ENCODE data around the gene FECH. TPM values are rescaled to one million over a fixed set of nuclear protein-coding genes. Genes with fewer than 3 reads are reported as not detected.

The FECH gene
- total and polyA plus RNA-seq, 9 of the 15 experiments (the other 6 are each of a cell fraction or from before 2014, with no cell fraction given), result 19.8 to 170 (median 56.8) TPM

DNA sequence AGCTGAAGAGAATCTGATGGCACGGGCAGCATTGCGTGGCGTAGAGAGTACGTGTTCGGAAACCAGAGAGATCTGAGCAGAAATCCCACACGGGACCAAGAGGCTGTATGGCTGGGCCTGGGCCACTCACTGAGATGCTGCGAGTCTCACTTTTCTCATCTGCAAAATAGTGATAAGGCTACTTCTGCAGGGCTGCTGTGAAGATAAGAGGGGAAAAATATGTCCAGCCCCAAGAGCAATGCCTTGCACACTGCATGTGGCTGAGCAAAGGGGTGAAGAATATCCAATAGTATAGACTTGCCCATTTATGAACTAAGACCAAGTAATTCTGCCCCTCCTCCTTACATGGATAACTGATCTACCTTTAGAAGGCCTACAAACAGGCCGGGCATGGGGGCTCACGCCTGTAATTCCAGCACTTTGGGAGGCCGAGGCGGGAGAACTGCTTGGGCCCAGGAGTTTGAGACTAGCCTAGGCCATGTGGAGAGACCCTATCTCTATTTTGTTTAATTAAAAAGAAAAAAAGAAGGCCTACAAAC lies 3.1 kb downstream of the FECH start (continued):
- TF ChIP-seq, protein P1, sequence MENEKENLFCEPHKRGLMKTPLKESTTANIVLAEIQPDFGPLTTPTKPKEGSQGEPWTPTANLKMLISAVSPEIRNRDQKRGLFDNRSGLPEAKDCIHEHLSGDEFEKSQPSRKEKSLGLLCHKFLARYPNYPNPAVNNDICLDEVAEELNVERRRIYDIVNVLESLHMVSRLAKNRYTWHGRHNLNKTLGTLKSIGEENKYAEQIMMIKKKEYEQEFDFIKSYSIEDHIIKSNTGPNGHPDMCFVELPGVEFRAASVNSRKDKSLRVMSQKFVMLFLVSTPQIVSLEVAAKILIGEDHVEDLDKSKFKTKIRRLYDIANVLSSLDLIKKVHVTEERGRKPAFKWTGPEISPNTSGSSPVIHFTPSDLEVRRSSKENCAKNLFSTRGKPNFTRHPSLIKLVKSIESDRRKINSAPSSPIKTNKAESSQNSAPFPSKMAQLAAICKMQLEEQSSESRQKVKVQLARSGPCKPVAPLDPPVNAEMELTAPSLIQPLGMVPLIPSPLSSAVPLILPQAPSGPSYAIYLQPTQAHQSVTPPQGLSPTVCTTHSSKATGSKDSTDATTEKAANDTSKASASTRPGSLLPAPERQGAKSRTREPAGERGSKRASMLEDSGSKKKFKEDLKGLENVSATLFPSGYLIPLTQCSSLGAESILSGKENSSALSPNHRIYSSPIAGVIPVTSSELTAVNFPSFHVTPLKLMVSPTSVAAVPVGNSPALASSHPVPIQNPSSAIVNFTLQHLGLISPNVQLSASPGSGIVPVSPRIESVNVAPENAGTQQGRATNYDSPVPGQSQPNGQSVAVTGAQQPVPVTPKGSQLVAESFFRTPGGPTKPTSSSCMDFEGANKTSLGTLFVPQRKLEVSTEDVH (IDR thresholded peaks at IDR 0.05; ENCODE audit: low read depth, partially characterized antibody), result no peak
- TF ChIP-seq RFX7 (CRISPR knock-in tag; IDR thresholded peaks at IDR 0.05) (no peak), BMI1 (IDR thresholded peaks at IDR 0.05; ENCODE audit: low read length) (no peak), HNRNPLL (IDR thresholded peaks at IDR 0.05; ENCODE audit: low read depth, low read length, poor library complexity, severe bottlenecking) (no peak), CBFA2T3 (IDR thresholded peaks at IDR 0.05) (peak; percentile 97), PTBP1 (IDR thresholded peaks at IDR 0.05; ENCODE audit: low read depth, low read length) (no peak), DDX20 (tag; IDR thresholded peaks at IDR 0.05; ENCODE audit: low read depth) (no peak), TCF7L2 (IDR thresholded peaks at IDR 0.05; ENCODE audit: low read depth, low read length) (no peak), STAT5A (IDR thresholded peaks at IDR 0.05; ENCODE audit: borderline replicate concordance, low read length) (peak; percentile 82), HIVEP1 (CRISPR knock-in tag; IDR thresholded peaks at IDR 0.05) (no peak), ZNF165 (CRISPR knock-in tag; IDR thresholded peaks at IDR 0.05; ENCODE audit: borderline replicate concordance) (no peak), NR4A1 (CRISPR knock-in tag; IDR thresholded peaks at IDR 0.05) (no peak), NR4A1 (tag; IDR thresholded peaks at IDR 0.05) (no peak), CHD1 (IDR thresholded peaks at IDR 0.05; ENCODE audit: low read length) (no peak), ZNF324 (CRISPR knock-in tag; IDR thresholded peaks at IDR 0.05) (no peak)
- TF ChIP-seq, protein P2, sequence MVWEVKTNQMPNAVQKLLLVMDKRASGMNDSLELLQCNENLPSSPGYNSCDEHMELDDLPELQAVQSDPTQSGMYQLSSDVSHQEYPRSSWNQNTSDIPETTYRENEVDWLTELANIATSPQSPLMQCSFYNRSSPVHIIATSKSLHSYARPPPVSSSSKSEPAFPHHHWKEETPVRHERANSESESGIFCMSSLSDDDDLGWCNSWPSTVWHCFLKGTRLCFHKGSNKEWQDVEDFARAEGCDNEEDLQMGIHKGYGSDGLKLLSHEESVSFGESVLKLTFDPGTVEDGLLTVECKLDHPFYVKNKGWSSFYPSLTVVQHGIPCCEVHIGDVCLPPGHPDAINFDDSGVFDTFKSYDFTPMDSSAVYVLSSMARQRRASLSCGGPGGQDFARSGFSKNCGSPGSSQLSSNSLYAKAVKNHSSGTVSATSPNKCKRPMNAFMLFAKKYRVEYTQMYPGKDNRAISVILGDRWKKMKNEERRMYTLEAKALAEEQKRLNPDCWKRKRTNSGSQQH (CRISPR knock-in tag; IDR thresholded peaks at IDR 0.05), result no peak
- TF ChIP-seq, protein P3, sequence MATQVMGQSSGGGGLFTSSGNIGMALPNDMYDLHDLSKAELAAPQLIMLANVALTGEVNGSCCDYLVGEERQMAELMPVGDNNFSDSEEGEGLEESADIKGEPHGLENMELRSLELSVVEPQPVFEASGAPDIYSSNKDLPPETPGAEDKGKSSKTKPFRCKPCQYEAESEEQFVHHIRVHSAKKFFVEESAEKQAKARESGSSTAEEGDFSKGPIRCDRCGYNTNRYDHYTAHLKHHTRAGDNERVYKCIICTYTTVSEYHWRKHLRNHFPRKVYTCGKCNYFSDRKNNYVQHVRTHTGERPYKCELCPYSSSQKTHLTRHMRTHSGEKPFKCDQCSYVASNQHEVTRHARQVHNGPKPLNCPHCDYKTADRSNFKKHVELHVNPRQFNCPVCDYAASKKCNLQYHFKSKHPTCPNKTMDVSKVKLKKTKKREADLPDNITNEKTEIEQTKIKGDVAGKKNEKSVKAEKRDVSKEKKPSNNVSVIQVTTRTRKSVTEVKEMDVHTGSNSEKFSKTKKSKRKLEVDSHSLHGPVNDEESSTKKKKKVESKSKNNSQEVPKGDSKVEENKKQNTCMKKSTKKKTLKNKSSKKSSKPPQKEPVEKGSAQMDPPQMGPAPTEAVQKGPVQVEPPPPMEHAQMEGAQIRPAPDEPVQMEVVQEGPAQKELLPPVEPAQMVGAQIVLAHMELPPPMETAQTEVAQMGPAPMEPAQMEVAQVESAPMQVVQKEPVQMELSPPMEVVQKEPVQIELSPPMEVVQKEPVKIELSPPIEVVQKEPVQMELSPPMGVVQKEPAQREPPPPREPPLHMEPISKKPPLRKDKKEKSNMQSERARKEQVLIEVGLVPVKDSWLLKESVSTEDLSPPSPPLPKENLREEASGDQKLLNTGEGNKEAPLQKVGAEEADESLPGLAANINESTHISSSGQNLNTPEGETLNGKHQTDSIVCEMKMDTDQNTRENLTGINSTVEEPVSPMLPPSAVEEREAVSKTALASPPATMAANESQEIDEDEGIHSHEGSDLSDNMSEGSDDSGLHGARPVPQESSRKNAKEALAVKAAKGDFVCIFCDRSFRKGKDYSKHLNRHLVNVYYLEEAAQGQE (IDR thresholded peaks at IDR 0.05; ENCODE audit: borderline replicate concordance), result no peak
- TF ChIP-seq, protein P3 (CRISPR knock-in tag; IDR thresholded peaks at IDR 0.05; ENCODE audit: low read depth), result no peak
